ENCODE data around the gene HLA-DQA1.
"Not testable (repeated sequence)": the region's sequence is repeated elsewhere in the genome, so short reads cannot be mapped to it uniquely, and the experiment has no call there.

GRCh38 chr6:32657329-32657728 is 20.1 kb downstream of the HLA-DQA1 start:
- TF ChIP-seq, protein P1, sequence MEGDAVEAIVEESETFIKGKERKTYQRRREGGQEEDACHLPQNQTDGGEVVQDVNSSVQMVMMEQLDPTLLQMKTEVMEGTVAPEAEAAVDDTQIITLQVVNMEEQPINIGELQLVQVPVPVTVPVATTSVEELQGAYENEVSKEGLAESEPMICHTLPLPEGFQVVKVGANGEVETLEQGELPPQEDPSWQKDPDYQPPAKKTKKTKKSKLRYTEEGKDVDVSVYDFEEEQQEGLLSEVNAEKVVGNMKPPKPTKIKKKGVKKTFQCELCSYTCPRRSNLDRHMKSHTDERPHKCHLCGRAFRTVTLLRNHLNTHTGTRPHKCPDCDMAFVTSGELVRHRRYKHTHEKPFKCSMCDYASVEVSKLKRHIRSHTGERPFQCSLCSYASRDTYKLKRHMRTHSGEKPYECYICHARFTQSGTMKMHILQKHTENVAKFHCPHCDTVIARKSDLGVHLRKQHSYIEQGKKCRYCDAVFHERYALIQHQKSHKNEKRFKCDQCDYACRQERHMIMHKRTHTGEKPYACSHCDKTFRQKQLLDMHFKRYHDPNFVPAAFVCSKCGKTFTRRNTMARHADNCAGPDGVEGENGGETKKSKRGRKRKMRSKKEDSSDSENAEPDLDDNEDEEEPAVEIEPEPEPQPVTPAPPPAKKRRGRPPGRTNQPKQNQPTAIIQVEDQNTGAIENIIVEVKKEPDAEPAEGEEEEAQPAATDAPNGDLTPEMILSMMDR (conservative IDR thresholded peaks at IDR 0.05; ENCODE audit: low read length): not testable (repeated sequence)
- TF ChIP-seq EZH2phosphoT487 (IDR thresholded peaks at IDR 0.05; ENCODE audit: borderline replicate concordance): not testable (repeated sequence)
